Activated T-cell treated with anti-CD3 and anti-CD28 coated beads, Interleukin-2, amount 50 U/mL, for 72 hours (primary cell): ENCODE results near the gene ENTPD7. TPM values are rescaled to one million over a fixed set of nuclear protein-coding genes. Genes with fewer than 3 reads are reported as not detected.
"Not testable (repeated sequence)": the region's sequence is repeated elsewhere in the genome, so short reads cannot be mapped to it uniquely, and the experiment has no call there.

Source experiments
- ATAC-seq, 2 donors: fragments of 150-1000 bp; cut with Tn5 transposase; replicated peaks in 1 of 2; 2 replicates each; pipeline ENCODE4 v1.10.0; 2021; ENCODE audit warnings: moderate library complexity in 2 of 2, mild to moderate bottlenecking in 1 of 2
- DNase-seq, 2 donors: peaks; one replicate each; pipeline ENCODE4 v3.0.0; 2021 to 2022; ENCODE audit warnings: mixed read lengths in 1 of 2
- H3K27ac Mint-ChIP-seq: one replicate; pipeline ENCODE4 v1.8.0; 2022; ENCODE audit warnings: mild to moderate bottlenecking, moderate library complexity, mixed read lengths
- H3K27me3 Mint-ChIP-seq: one replicate; pipeline ENCODE4 v1.8.0; 2022; ENCODE audit warnings: low read depth, mixed read lengths
- H3K36me3 Mint-ChIP-seq, 2 donors: one replicate each; pipeline ENCODE4 v1.8.0; 2022; ENCODE audit warnings: mixed read lengths in 2 of 2, mild to moderate bottlenecking in 1 of 2; ENCODE audit not compliant: insufficient read depth in 2 of 2
- H3K4me1 Mint-ChIP-seq: one replicate; pipeline ENCODE4 v1.8.0; 2022; ENCODE audit warnings: low read depth, mixed read lengths
- H3K4me3 Mint-ChIP-seq, 2 donors: one replicate each; pipeline ENCODE4 v1.8.0; 2022; ENCODE audit warnings: mild to moderate bottlenecking in 2 of 2, mixed read lengths in 2 of 2, moderate library complexity in 2 of 2
- H3K9me3 Mint-ChIP-seq, 2 donors: one replicate each; pipeline ENCODE4 v1.8.0; 2022; ENCODE audit warnings: mixed read lengths in 2 of 2
- total RNA-seq, 2 donors: library from RNA; stranded (reverse); gene quantifications; one replicate each; pipeline ENCODE4 v1.2.3, GENCODE V29; 2022

The ENTPD7 gene
- total RNA-seq, 2 donors from 2014 or later = 3.9 to 4.1 TPM

DNA sequence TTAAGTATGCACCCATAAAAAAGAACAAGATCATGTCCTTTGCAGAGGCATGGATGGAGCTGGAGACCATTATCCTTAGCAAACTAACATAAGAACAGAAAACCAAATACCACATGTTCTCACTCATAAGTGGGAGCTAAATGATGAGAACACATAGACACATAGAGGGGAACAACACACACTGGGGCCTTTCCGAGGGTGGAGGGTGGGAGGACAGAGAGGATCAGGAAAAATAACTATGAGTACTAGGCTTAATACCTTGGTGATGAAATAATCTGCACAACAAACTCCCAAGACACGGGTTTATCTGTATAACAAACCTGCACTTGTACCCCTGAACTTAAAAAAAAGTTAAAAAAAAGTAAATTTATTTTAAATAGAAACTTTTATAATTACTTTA, 86.9 kb downstream of the ENTPD7 start:
- not testable (repeated sequence) for H3K4me3 Mint-ChIP-seq, H3K27me3 Mint-ChIP-seq, DNase-seq, ATAC-seq, H3K9me3 Mint-ChIP-seq, H3K27ac Mint-ChIP-seq
- peaks cover 16 to 42% of the 10 kb centered on the region in 2 donors for H3K36me3 Mint-ChIP-seq
- H3K4me1 Mint-ChIP-seq = peaks cover 23% of the 10 kb centered on the region

DNA sequence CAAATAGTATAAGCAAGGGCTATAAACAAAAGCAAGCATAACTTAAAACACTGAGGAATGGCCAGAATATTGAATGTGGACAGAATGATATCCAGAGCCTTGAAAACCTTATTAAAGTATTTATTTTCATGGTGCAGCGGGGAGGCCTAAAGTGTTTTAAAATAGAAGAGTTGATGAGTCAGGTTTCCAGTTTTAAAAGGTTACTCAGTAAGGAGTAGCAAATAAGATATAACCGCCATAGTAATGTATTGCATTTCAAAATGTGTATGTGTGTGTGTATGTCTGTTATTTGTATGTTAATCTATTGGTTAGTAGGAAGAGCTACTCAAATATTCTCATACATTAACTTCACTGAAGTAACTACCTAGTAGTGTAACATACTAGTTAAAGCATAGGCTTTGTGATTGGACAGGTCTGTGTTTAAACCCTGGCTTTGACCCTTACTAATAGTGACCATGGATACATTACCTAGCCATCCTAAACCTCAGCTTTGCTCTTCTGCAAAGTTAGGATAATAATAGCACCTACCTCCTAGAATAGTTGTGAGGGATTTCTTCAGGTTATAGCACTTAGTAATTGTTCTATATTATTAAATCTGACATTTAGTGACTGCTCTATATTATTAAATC, 89.6 kb downstream of the ENTPD7 start:
- H3K36me3 Mint-ChIP-seq = peaks cover 2 to 26% of the 10 kb centered on the region in 2 donors
- H3K4me3 Mint-ChIP-seq = no peak overlapping the region
- no peaks in the 10 kb centered on the region for H3K9me3 Mint-ChIP-seq
- DNase-seq (no peak), ATAC-seq (no peak)
- H3K27me3 Mint-ChIP-seq = no peaks in the 10 kb centered on the region
- H3K27ac Mint-ChIP-seq = no peak overlapping the region
- peaks cover 5% of the 10 kb centered on the region for H3K4me1 Mint-ChIP-seq

DNA sequence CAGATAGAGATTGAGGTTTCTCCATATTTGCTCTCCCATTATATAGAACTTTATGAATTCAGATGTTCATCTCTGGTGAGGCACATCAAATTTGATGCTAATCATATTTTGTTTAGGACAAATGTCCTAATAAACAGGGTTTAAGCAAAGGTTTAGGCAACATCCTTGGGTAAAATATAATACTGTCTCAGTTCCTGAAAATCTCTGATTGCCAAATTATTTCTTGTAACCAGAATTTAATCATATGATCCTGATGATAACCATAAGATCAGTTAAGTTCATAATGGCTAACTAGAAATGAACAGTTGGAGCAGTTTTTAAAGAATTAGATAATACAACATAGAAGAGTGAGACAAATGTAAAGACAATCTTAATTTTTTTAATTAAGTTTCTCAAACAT, 91.3 kb downstream of the ENTPD7 start:
- Mint-ChIP-seq H3K36me3 (peaks cover 0 to 22% of the 10 kb centered on the region in 2 donors), H3K27me3 (no peaks in the 10 kb centered on the region), H3K9me3 (no peaks in the 10 kb centered on the region), H3K4me3 (no peak overlapping the region), H3K4me1 (peaks cover 5% of the 10 kb centered on the region), H3K27ac (no peak overlapping the region)
- DNase-seq (no peak), ATAC-seq (no peak)

DNA sequence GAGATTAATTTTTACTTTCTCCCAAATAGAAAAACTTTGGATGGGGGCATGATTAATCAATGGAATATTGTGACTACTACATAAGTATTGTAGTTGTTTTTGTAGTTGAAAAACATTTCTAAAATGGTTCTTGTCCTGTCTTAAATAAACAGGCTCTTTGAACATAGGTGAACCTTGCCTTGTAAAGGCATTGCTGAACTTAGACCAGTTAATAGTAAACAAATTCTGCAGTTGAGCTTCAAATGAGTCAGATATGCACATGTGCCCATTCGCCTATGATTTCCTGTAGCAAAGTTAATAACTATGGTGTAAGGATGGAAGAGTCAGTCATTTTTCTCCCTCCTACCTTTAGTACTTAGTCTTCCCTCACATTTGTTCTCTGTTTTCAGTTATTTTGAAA, 95.4 kb downstream of the ENTPD7 start:
- no peaks in the 10 kb centered on the region for H3K27me3 Mint-ChIP-seq
- ATAC-seq = no peak
- H3K27ac Mint-ChIP-seq = no peak overlapping the region
- no peaks in the 10 kb centered on the region for H3K9me3 Mint-ChIP-seq
- no peak overlapping the region for H3K4me3 Mint-ChIP-seq
- H3K4me1 Mint-ChIP-seq = no peaks in the 10 kb centered on the region
- peaks cover 8 to 38% of the 10 kb centered on the region in 2 donors for H3K36me3 Mint-ChIP-seq
- DNase-seq = no peak

Other genes with a start within 250 kb of the ENTPD7 start
- 100 to 1,000 TPM; 101 to 103 TPM for gene GOT1, start 228.9 kb upstream of the ENTPD7 start, total RNA-seq
- gene NKX2-3, start 126.6 kb upstream of the ENTPD7 start, total RNA-seq = not detected
- gene SLC25A28, start 39.1 kb upstream of the ENTPD7 start, total RNA-seq = 10 to 100 TPM; 86.2 to 98.9 TPM
- gene COX15, start 72.6 kb downstream of the ENTPD7 start, total RNA-seq = 10 to 100 TPM; 33.4 to 38.2 TPM
- gene CUTC, start 72.7 kb downstream of the ENTPD7 start, total RNA-seq = 10 to 100 TPM; 23.8 to 29.4 TPM
- gene ABCC2, start 123.1 kb downstream of the ENTPD7 start, total RNA-seq = 1 to 10 TPM; 1.3 to 1.5 TPM